CD14-positive monocyte (primary cell): ENCODE results near the gene NPAS4. TPM values are rescaled to one million over a fixed set of nuclear protein-coding genes. Genes with fewer than 3 reads are reported as not detected.
"Not testable (repeated sequence)": the region's sequence is repeated elsewhere in the genome, so short reads cannot be mapped to it uniquely, and the experiment has no call there.

Experiments used
- DNase-seq, 3 donors: peaks; one replicate each; pipeline ENCODE4 v3.0.0-alpha.2; 2011 to 2022
- H2AFZ ChIP-seq: 2 replicates; pipeline ENCODE4 v1.6.0; 2012; ENCODE audit warnings: mild to moderate bottlenecking, low read depth, low read length, inconsistent platforms; ENCODE audit not compliant: insufficient read depth, poor library complexity, severe bottlenecking
- H3K27ac ChIP-seq, 2 donors: 1 replicate in 1 of 2; 2 replicates in 1 of 2; pipeline ENCODE4 v1.5.1; 2012 to 2013; ENCODE audit warnings: low read length in 2 of 2, control low read depth in 1 of 2, inconsistent platforms in 1 of 2, low read depth in 1 of 2, mild to moderate bottlenecking in 1 of 2
- H3K27me3 ChIP-seq, 2 donors: one replicate each; pipeline versions ENCODE4 v1.6.0 to v1.6.1; 2011 to 2013; ENCODE audit warnings: low read length in 2 of 2; ENCODE audit not compliant: control insufficient read depth in 2 of 2, insufficient read depth in 2 of 2
- H3K36me3 ChIP-seq, 2 donors: replicated peaks in 1 of 2; 1 replicate in 1 of 2; 2 replicates in 1 of 2; pipeline versions ENCODE4 v1.5.1 to v1.6.1; 2012 to 2013; ENCODE audit warnings: low read length in 2 of 2, control low read depth in 1 of 2, inconsistent platforms in 1 of 2, mild to moderate bottlenecking in 1 of 2; ENCODE audit not compliant: insufficient read depth in 2 of 2, control insufficient read depth in 1 of 2
- H3K4me1 ChIP-seq, 2 donors: 1 replicate in 1 of 2; 2 replicates in 1 of 2; pipeline versions ENCODE4 v1.5.1 to v1.6.1; 2012 to 2013; ENCODE audit warnings: low read length in 2 of 2, control low read depth in 1 of 2, inconsistent platforms in 1 of 2, mild to moderate bottlenecking in 1 of 2, moderate library complexity in 1 of 2; ENCODE audit not compliant: insufficient read depth in 2 of 2, control insufficient read depth in 1 of 2
- H3K4me2 ChIP-seq: replicated peaks from 2 replicates; pipeline ENCODE3; 2012; ENCODE audit warnings: low read length, moderate library complexity, mild to moderate bottlenecking; ENCODE audit not compliant: poor library complexity, severe bottlenecking; ENCODE audit errors: extremely low read depth
- H3K4me3 ChIP-seq, 3 experiments: fragments of 200-600 bp in 1 of 3; sonication (generic) in 1 of 3; replicated peaks in 1 of 3; 1 replicate in 2 of 3; 2 replicates in 1 of 3; pipeline ENCODE4 v1.5.1; 2011 to 2013; ENCODE audit warnings: low read length in 3 of 3, mild to moderate bottlenecking in 3 of 3, control low read depth in 2 of 3, low read depth in 2 of 3, inconsistent platforms in 1 of 3, moderate library complexity in 1 of 3
- H3K79me2 ChIP-seq: 2 replicates; pipeline ENCODE4 v1.6.0; 2012; ENCODE audit warnings: mild to moderate bottlenecking, control low read depth, inconsistent platforms, low read length, moderate library complexity; ENCODE audit not compliant: insufficient read depth
- H3K9ac ChIP-seq: 2 replicates; pipeline ENCODE4 v1.6.0; 2017; ENCODE audit warnings: low read length, mild to moderate bottlenecking; ENCODE audit not compliant: insufficient read depth, poor library complexity, severe bottlenecking
- H3K9me3 ChIP-seq, 2 donors: replicated peaks in 1 of 2; 1 replicate in 1 of 2; 2 replicates in 1 of 2; pipeline versions ENCODE4 v1.5.1 to v1.6.1; 2012 to 2013; ENCODE audit warnings: low read length in 2 of 2, control low read depth in 1 of 2; ENCODE audit not compliant: control insufficient read depth in 1 of 2, insufficient read depth in 1 of 2
- H4K20me1 ChIP-seq: 2 replicates; pipeline ENCODE4 v1.6.0; 2012; ENCODE audit warnings: mild to moderate bottlenecking, low read length, control low read depth, moderate library complexity; ENCODE audit not compliant: insufficient read depth
- H3K27ac Mint-ChIP-seq, 7 donors: one replicate each; pipeline ENCODE4 v1.8.0; 2020; ENCODE audit warnings: mild to moderate bottlenecking in 7 of 7, mixed read lengths in 7 of 7, moderate library complexity in 6 of 7, inconsistent platforms in 2 of 7
- H3K27me3 Mint-ChIP-seq, 3 donors: one replicate each; pipeline ENCODE4 v1.8.0; 2021 to 2022; ENCODE audit warnings: low read depth in 3 of 3, mild to moderate bottlenecking in 3 of 3, mixed read lengths in 3 of 3, moderate library complexity in 3 of 3, inconsistent platforms in 1 of 3
- H3K36me3 Mint-ChIP-seq, 2 donors: one replicate each; pipeline ENCODE4 v1.8.0; 2020; ENCODE audit warnings: mixed read lengths in 2 of 2, inconsistent platforms in 1 of 2, mild to moderate bottlenecking in 1 of 2
- H3K4me1 Mint-ChIP-seq: one replicate; pipeline ENCODE4 v1.8.0; 2020; ENCODE audit warnings: mild to moderate bottlenecking, mixed read lengths
- H3K4me3 Mint-ChIP-seq, 2 donors: one replicate each; pipeline ENCODE4 v1.8.0; 2020; ENCODE audit warnings: mild to moderate bottlenecking in 2 of 2, mixed read lengths in 2 of 2, moderate library complexity in 1 of 2
- H3K9me3 Mint-ChIP-seq, 7 donors: one replicate each; pipeline ENCODE4 v1.8.0; 2020 to 2022; ENCODE audit warnings: mixed read lengths in 7 of 7, mild to moderate bottlenecking in 6 of 7, moderate library complexity in 6 of 7, inconsistent platforms in 2 of 7
- WGBS: methylation state at CpG from one replicate; pipeline ENCODE4 v1.1.5; 2013; ENCODE audit warnings: missing lambda C conversion rate; ENCODE audit not compliant: insufficient coverage; 5-methylcytosine and 5-hydroxymethylcytosine counted together
- intact Hi-C, 2 donors: fragments of 100-400 bp; cut with micrococcal nuclease; formaldehyde crosslinking; loops; one replicate each; pipeline versions ENCODE4 v1.15.0 to v1.15.1; 2023
- polyA plus RNA-seq, 3 donors: library from polyadenylated mRNA; depleted of rRNA in 1 of 3; unstranded in 2 of 3; stranded (reverse) in 1 of 3; fragments of 300-500 nt in 2 of 3; fragments of >200 nt in 1 of 3; fragmentation: Illumina TruSeq in 2 of 3; gene quantifications; 1 replicate in 2 of 3; 2 replicates in 1 of 3; pipeline ENCODE4 v1.2.3, GENCODE V29; 2012 to 2021

Gene NPAS4
- polyA plus RNA-seq, 3 donors: not detected

- H3K27ac ChIP-seq, H3K4me2 ChIP-seq, H4K20me1 ChIP-seq, intact Hi-C loops, DNase-seq, H3K9me3 ChIP-seq, H3K27me3 ChIP-seq, H3K4me3 Mint-ChIP-seq, H3K9ac ChIP-seq, H3K4me3 ChIP-seq, H3K79me2 ChIP-seq, H2AFZ ChIP-seq, H3K27me3 Mint-ChIP-seq: not testable (repeated sequence)
- peaks cover 34 to 37% of the 10 kb centered on the region in 2 donors for H3K4me1 ChIP-seq
- Mint-ChIP-seq H3K27ac (peak overlapping the region in 1 of 7 donors; percentile 55), H3K36me3 (peaks cover 19 to 20% of the 10 kb centered on the region in 2 donors), H3K4me1 (peaks cover 26% of the 10 kb centered on the region), H3K9me3 (peaks cover 0 to 13% (median 5%) of the 10 kb centered on the region in 7 donors)
- 92% methylated on average over 22 of the region's 29 CpGs for WGBS
- peaks cover 12 to 19% of the 10 kb centered on the region in 2 donors for H3K36me3 ChIP-seq
These were observed 19.5 kb downstream of the NPAS4 start for GRCh38 chr11:66440101-66440939.

GRCh38 chr11:66440940-66441282 is 20.1 kb downstream of the NPAS4 start:
- H3K27ac Mint-ChIP-seq, H3K4me3 Mint-ChIP-seq, H3K9ac ChIP-seq, intact Hi-C loops, H3K4me3 ChIP-seq, H3K4me2 ChIP-seq, H3K79me2 ChIP-seq, H3K9me3 ChIP-seq, H4K20me1 ChIP-seq, H3K27me3 ChIP-seq, DNase-seq, H3K27me3 Mint-ChIP-seq, H3K27ac ChIP-seq, H2AFZ ChIP-seq: not testable (repeated sequence)
- peaks cover 26% of the 10 kb centered on the region for H3K4me1 Mint-ChIP-seq
- 95% methylated on average over 26 of the region's 27 CpGs for WGBS
- peaks cover 13 to 14% of the 10 kb centered on the region in 2 donors for H3K36me3 Mint-ChIP-seq
- Histone ChIP-seq H3K4me1 (peaks cover 36 to 38% of the 10 kb centered on the region in 2 donors), H3K36me3 (peaks cover 10 to 13% of the 10 kb centered on the region in 2 donors)
- peaks cover 0 to 13% (median 5%) of the 10 kb centered on the region in 7 donors for H3K9me3 Mint-ChIP-seq
